Activated naive CD8-positive, alpha-beta T cell treated with anti-CD3 and anti-CD28 coated beads, Interleukin-2, amount 10 ng/mL, durations not matched to agents 7 days and 5 days (primary cell): Measurements from ENCODE around the gene GPR108. TPM values are rescaled to one million over a fixed set of nuclear protein-coding genes. Genes with fewer than 3 reads are reported as not detected.
"Not testable (repeated sequence)": the region's sequence is repeated elsewhere in the genome, so short reads cannot be mapped to it uniquely, and the experiment has no call there.

Experiments
- ATAC-seq: fragments of 150-1000 bp; cut with Tn5 transposase; one replicate; pipeline ENCODE4 v1.10.0; 2021; ENCODE audit warnings: low read depth, moderate library complexity
- POLR2A ChIA-PET: fragments of 350-600 bp; sonication (Branson Sonifier 250); formaldehyde crosslinking; loops from one replicate; lab custom pipeline; 2021; ENCODE audit warnings: antibody characterized with exemption; lab: Charles Lee
- DNase-seq: peaks from one replicate; pipeline ENCODE4 v3.0.0; 2021
- H3K27ac Mint-ChIP-seq: one replicate; pipeline ENCODE4 v1.8.0; 2022; ENCODE audit warnings: mild to moderate bottlenecking, mixed read lengths
- H3K27me3 Mint-ChIP-seq: one replicate; pipeline ENCODE4 v1.8.0; 2022; ENCODE audit warnings: mild to moderate bottlenecking, moderate library complexity, mixed read lengths
- H3K36me3 Mint-ChIP-seq: one replicate; pipeline ENCODE4 v1.8.0; 2021; ENCODE audit warnings: mild to moderate bottlenecking, mixed read lengths
- H3K4me1 Mint-ChIP-seq: one replicate; pipeline ENCODE4 v1.8.0; 2021; ENCODE audit warnings: mixed read lengths
- H3K4me3 Mint-ChIP-seq: one replicate; pipeline ENCODE4 v1.8.0; 2022; ENCODE audit warnings: mild to moderate bottlenecking, moderate library complexity, mixed read lengths
- H3K9me3 Mint-ChIP-seq: one replicate; pipeline ENCODE4 v1.8.0; 2021; ENCODE audit warnings: mixed read lengths
- total RNA-seq, 2 experiments: library from RNA; stranded (reverse); gene quantifications; one replicate each; pipeline ENCODE4 v1.2.3, GENCODE V29; 2021

The GPR108 gene
- total RNA-seq, result 10 to 100 TPM; 82.8 to 91.7 TPM

DNA sequence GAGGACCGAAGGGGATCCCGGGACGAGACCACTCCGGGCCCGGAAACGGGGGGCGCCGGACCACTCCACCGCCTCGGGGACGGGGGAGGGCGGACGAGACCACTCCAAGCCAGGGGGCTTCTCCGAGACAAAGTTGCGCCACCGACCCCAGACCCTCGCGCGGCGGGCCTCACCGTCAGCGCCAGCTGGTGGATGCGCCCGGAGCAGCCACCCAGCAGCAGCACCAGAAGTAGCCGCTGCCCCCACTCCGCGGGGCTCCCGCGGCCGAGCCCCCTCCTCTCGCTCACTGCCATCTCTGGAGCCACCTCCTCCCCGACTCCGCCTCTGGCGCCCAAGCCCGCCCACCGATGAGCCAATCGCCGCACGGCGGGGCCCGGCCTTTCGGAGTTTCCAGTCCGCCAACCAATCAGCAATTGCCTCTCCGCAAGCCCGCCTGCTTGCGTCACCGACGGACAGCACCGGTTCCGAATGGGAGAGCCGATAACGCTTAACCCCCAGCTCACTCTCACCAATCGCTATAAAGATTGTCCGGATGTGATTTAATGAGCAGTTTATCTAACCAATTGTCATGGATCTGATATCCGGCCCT is at the start of gene GPR108:
TSS of gene GPR108 (minus strand) at position 297 of the 589 bp plus-strand sequence. CDS start at position 293, 4 bp downstream.
- Mint-ChIP-seq H3K27me3 (no peaks in the 10 kb centered on the region), H3K36me3 (peaks cover 11% of the 10 kb centered on the region), H3K9me3 (no peaks in the 10 kb centered on the region), H3K4me3 (peak within 1 kb of the TSS; percentile 98), H3K4me1 (peaks cover 26% of the 10 kb centered on the region), H3K27ac (peak within 1 kb of the TSS; percentile 100)
- ATAC-seq, result peak; percentile 78
- peak; percentile 99 for DNase-seq
- POLR2A ChIA-PET, result interaction anchor here (0.7 to 4.3 kb wide), 18 partner anchors 24 to 364 kb away, joined by 3 to 23 read pairs (median 8); partner anchors contain the start of genes SH2D3A, TNFSF14 and VAV1

DNA sequence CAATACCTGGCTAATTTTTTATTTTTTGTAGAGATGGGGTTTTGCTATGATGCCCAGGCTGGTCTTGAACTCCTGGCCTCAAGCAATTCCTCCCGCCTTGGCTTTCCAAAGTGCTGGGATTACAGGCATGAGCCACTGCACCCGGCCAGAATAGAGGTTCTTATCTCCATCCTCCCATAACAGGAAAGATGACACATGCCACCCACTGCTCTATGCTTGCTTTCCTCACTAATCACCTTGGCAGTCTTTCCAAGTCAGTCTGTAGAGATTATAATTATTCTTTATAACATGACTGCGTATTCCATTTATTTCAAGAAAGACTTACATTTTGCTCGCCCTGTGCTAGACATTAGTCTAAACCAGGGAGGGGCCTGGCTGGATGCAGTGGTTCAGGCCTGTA is 41.8 kb upstream of the GPR108 start:
- Mint-ChIP-seq H3K27me3 (no peaks in the 10 kb centered on the region), H3K36me3 (peaks cover 51% of the 10 kb centered on the region), H3K9me3 (peaks cover 5% of the 10 kb centered on the region), H3K4me3 (no peak overlapping the region), H3K4me1 (peaks cover 46% of the 10 kb centered on the region), H3K27ac (peak overlapping the region; percentile 21)
- POLR2A ChIA-PET, result no interaction called here
- no peak for ATAC-seq
- DNase-seq, result no peak

DNA sequence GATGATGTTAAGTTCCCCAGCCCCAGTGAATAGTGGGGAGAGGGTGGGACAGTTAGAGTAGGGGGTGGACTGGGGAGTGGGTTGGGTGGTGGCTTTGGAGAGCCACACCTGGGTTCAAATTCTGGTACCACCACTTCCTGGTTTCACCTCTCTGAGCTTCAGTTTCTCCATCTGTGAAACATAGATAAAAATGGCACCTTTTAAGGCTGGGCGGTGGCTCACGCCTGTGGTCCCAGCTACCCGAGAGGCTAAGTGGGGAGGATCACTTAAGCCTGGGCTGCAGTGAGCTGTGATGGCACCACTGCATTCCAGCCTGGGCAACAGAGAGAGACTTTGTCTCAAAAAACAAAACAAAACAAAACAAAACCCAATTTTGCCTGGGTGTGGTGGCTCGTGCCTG is 41.0 kb upstream of the GPR108 start:
- Mint-ChIP-seq H3K27me3 (no peaks in the 10 kb centered on the region), H3K27ac (peak overlapping the region; percentile 78), H3K36me3 (peaks cover 53% of the 10 kb centered on the region), H3K4me3 (peak overlapping the region; percentile 53), H3K9me3 (peaks cover 5% of the 10 kb centered on the region), H3K4me1 (peaks cover 43% of the 10 kb centered on the region)
- POLR2A ChIA-PET, result no interaction called here
- DNase-seq (no peak), ATAC-seq (peak; percentile 18)

DNA sequence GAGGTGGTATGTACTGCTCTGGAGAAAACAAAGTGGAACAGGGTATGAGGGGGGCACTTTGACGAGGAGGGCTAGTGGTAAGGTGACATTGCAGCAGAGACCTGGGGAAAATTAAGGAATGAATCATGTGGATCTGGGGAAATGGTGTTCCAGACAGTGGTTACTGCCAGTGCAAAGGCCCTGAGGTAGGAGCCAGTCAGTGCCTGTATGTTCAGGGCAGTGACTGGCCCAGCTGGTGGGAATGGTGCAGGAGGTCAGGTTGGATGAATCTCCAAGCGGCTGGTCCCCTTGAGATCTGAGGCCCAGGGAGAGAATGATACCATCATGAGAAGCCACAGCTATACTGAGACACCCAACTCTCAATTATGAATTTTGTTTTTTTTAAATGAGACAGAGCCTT is 40.1 kb upstream of the GPR108 start:
- peaks cover 5% of the 10 kb centered on the region for H3K9me3 Mint-ChIP-seq
- H3K4me1 Mint-ChIP-seq, result peaks cover 43% of the 10 kb centered on the region
- no peaks in the 10 kb centered on the region for H3K27me3 Mint-ChIP-seq
- DNase-seq, result no peak
- H3K4me3 Mint-ChIP-seq, result no peak overlapping the region
- peaks cover 54% of the 10 kb centered on the region for H3K36me3 Mint-ChIP-seq
- POLR2A ChIA-PET, result no interaction called here
- peak overlapping the region; percentile 59 for H3K27ac Mint-ChIP-seq
- no peak for ATAC-seq

DNA sequence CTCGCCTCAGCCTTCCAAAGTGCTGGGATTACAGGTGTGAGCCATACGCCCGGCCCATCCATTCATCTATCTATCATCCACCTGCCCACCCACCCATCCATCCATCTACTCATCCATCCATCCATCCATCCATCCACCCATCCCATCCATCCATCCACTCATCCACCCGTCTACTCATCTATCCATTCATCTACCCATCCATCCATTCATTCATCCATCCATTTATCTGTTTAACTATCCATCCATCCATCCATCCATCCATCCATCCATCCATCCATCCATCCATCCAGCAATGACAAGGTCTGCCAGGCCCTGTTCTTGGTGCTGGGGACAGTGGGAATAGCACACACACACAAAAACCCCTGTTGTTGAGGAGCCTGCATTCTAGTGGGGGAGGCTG is 39.6 kb upstream of the GPR108 start:
- H3K4me1 Mint-ChIP-seq, result peaks cover 47% of the 10 kb centered on the region
- H3K36me3 Mint-ChIP-seq, result peaks cover 54% of the 10 kb centered on the region
- H3K27me3 Mint-ChIP-seq, result no peaks in the 10 kb centered on the region
- peak overlapping the region; percentile 35 for H3K4me3 Mint-ChIP-seq
- H3K27ac Mint-ChIP-seq, result peak overlapping the region; percentile 59
- POLR2A ChIA-PET, result no interaction called here
- ATAC-seq (no peak), DNase-seq (no peak)
- peaks cover 5% of the 10 kb centered on the region for H3K9me3 Mint-ChIP-seq

DNA sequence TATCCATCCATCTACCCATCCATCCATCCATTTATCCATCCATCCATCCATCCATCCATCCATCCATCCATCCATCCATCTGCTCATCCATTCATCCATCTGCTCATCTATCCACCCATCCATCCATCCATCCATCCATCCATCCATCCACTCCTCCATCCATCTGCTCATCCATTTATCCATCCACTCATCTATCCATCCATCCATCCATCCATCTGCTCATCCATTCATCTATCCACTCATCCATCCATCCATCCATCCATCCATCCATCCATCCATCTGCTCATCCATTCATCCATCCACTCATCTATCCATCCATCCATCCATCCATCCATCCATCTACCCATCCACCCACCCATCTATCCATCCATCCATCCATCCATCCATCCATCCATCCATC is 38.7 kb upstream of the GPR108 start:
- peak overlapping the region; percentile 28 for H3K4me3 Mint-ChIP-seq

DNA sequence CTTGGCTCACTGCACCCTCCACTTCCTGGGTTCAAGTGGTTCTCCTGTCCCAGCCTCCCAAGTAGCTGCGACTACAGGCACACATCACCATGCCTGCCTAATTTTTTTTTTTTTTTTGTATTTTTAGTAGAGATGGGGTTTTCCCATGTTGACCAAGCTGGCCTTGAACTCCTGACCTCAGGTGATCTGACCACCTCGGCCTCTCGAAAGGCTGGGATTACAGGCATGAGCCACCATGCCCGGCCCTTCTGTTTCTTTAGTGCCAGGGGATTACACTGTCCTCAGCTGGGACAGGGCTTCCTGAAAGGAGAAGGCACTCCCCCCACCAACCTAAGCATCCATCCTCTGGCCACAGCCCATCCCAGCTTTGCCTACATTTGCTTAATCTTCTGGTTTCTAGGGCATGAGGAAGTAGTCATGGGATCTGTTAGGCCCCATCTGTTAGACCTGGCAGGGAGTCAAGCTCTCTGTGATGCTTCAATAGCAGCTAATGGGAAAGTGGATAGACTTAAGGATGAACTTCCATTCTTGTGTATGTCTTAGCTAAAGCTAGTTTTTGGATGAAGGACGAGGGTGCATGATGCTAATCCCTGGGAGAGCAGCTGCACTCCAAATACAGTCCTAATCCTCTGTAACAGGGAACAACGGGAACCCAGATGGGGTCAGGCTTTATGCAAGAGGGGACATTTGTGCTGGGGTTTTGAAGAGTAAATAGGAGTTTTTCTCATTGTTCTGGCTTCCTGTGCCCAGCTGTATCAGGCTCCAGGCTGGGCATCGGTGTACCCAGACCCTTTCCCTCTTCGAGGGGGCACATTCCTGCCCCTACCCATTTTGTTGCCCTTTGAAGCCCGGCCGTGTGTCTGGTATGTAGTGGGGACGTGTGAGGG is 37.7 kb upstream of the GPR108 start:
- Mint-ChIP-seq H3K27ac (peak overlapping the region; percentile 58), H3K36me3 (peaks cover 42% of the 10 kb centered on the region), H3K4me3 (peak overlapping the region; percentile 63), H3K27me3 (no peaks in the 10 kb centered on the region), H3K9me3 (peaks cover 5% of the 10 kb centered on the region), H3K4me1 (peaks cover 45% of the 10 kb centered on the region)
- ATAC-seq (no peak), DNase-seq (no peak)
- POLR2A ChIA-PET, result interaction anchor here (1.3 to 6.8 kb wide), 2 partner anchors 26 to 39 kb away, joined by 3 to 88 read pairs; no protein-coding TSS in a partner anchor

More for the DNA sequence above, 38.7 kb upstream of the GPR108 start:
- not testable (repeated sequence) for DNase-seq, H3K27ac Mint-ChIP-seq, ATAC-seq, H3K27me3 Mint-ChIP-seq, H3K9me3 Mint-ChIP-seq
- POLR2A ChIA-PET, result interaction anchor here (6.8 kb wide), 1 partner anchor 25 kb away, joined by 88 read pairs; no protein-coding TSS in a partner anchor
- peaks cover 47% of the 10 kb centered on the region for H3K4me1 Mint-ChIP-seq
- H3K36me3 Mint-ChIP-seq, result peaks cover 48% of the 10 kb centered on the region

DNA sequence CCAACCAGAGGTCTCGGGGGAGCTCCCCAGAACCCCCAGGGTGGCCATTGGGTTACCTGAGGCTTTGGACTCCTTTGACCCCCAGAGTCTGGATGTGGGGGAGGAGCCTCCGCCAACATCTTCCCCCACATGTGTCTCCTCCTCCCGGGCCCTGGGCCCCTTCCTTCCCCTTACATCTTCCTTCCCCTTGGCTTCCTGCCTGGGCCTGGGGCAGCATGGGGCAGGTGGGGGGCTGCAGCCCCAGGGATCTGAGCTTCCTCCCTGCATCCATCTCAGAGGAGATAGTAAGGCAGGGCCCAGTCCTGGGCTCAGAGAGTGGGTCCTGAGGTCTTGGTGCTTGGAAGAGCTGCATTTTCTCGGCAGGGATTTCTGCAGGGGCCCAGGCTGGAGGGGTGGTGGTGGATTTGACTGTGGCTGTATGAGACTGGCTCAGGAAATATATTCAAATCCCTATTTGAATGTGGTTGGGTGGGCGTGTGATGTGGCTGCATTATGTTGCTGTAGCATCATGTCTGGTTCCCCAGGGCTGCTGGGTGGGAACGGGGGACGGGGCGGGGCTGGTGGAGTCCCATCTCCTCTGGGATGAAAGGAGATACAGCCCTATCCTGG is 36.0 kb upstream of the GPR108 start:
- POLR2A ChIA-PET, result interaction anchor here (0.5 to 6.8 kb wide), 12 partner anchors 9 to 314 kb away, joined by 3 to 88 read pairs (median 4); partner anchors contain the start of genes GPR108, SLC25A23 and ZNF557

DNA sequence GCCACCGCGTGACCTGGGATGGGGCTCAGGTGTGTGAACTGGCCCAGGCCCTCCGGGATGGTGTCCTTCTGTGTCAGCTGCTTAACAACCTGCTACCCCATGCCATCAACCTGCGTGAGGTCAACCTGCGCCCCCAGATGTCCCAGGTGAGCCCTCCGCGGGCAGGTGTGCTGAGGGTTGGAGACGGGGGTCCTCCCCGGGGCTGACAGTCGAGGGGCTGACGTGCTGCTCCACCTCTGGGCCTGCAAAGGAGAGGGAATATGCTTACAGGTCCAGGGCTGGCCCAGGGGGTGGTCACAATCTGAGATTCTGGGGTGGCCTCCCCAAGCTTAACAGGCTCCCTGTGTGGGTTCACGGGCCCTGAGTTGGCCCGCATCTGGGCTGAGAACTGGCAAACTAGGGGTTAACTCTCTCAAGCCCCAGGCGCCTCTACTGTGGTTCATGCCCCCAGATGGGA is 35.5 kb upstream of the GPR108 start:
- ATAC-seq (no peak), DNase-seq (no peak)
- Mint-ChIP-seq H3K27me3 (no peaks in the 10 kb centered on the region), H3K4me3 (peak overlapping the region; percentile 98), H3K27ac (peak overlapping the region; percentile 93), H3K9me3 (peaks cover 5% of the 10 kb centered on the region), H3K36me3 (peaks cover 35% of the 10 kb centered on the region), H3K4me1 (peaks cover 47% of the 10 kb centered on the region)
- POLR2A ChIA-PET, result interaction anchor here (0.7 to 6.8 kb wide), 12 partner anchors 12 to 313 kb away, joined by 3 to 88 read pairs (median 6); partner anchors contain the start of genes GPR108, SLC25A23 and ZNF557

More for the DNA sequence above, 36.0 kb upstream of the GPR108 start:
- Mint-ChIP-seq H3K4me1 (peaks cover 47% of the 10 kb centered on the region), H3K27me3 (no peaks in the 10 kb centered on the region), H3K4me3 (peak overlapping the region; percentile 98), H3K27ac (peak overlapping the region; percentile 93), H3K9me3 (peaks cover 5% of the 10 kb centered on the region), H3K36me3 (peaks cover 41% of the 10 kb centered on the region)
- DNase-seq (peak; percentile 67), ATAC-seq (peak; percentile 40)

DNA sequence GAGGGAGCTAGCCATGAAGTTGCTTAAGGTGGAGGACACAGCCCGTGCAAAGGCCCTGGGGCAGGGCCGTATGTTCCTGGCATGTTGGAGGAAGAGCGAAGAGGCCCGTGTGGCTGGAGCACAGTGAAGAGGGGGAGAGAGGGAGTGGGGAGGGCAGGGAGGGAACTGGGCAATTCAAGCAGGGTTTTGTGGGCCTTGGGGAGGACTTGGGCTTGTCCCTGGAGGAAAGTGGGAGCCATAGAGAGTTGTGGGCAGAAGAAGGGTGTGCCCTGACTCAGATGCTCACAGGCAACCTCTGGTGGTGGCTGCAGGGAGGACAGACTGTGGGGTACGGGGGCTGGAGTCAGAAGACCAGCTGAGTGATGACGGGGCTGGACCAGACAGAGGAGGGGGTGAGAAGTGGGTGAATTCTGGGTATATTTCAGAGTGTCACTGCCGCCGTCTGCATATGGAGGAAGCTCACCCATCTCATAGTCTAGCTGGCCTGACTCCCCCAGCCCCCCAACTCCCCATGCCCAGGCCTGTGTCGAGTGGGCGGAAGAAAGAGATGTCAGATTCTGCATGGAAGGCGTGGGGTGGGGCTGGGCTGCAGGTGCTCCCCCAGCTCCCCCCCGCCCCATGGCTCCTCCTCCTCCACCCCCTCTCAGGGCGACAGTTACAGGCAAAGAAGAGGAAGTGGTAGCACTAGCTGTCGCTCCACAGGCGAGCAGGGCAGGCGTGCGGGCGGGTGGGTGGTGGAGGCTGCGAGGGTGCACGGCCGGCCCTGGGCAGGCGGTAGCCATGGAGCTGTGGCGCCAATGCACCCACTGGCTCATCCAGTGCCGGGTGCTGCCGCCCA is 34.9 kb upstream of the GPR108 start, which contains the start of gene VAV1:
TSS of gene VAV1 (plus strand) at position 681 of the 838 bp plus-strand sequence. CDS start at position 781, 100 bp downstream.
- DNase-seq (peak; percentile 79), ATAC-seq (peak; percentile 66)
- H3K4me1 Mint-ChIP-seq, result peaks cover 46% of the 10 kb centered on the region
- peak within 1 kb of the TSS; percentile 93 for H3K27ac Mint-ChIP-seq
- H3K9me3 Mint-ChIP-seq, result peaks cover 5% of the 10 kb centered on the region
- H3K4me3 Mint-ChIP-seq, result peak within 1 kb of the TSS; percentile 98
- peaks cover 30% of the 10 kb centered on the region for H3K36me3 Mint-ChIP-seq
- POLR2A ChIA-PET, result interaction anchor here (0.6 to 6.8 kb wide), 17 partner anchors 11 to 411 kb away, joined by 3 to 88 read pairs (median 4); partner anchors contain the start of genes CLPP, GPR108, SLC25A23 and TNFSF14
- H3K27me3 Mint-ChIP-seq, result no peaks in the 10 kb centered on the region

DNA sequence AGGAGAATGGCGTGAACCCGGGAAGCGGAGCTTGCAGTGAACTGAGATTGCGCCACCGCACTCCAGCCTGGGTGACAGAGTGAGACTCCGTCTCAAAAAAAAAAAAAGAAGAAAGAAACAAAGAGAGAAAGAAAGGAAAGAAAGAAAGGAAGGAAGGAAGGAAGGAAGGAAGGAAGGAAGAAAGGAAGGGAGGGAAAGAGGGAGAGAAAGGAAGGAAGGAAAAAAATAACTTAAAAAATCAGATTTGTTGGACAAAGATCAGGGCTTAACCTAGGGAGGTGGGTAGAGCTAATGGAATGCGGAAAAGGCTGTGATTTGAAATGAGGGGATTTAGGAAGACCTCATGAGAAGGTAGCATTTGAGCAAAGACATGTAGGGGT is 34.3 kb upstream of the GPR108 start:
- H3K9me3 Mint-ChIP-seq, H3K27me3 Mint-ChIP-seq, ATAC-seq, DNase-seq: not testable (repeated sequence)
- peaks cover 24% of the 10 kb centered on the region for H3K36me3 Mint-ChIP-seq
- H3K27ac Mint-ChIP-seq, result peak overlapping the region; percentile 93
- POLR2A ChIA-PET, result interaction anchor here (0.8 to 6.8 kb wide), 7 partner anchors 19 to 411 kb away, joined by 3 to 88 read pairs (median 6); partner anchors contain the start of genes CLPP, GPR108 and TNFSF14
- H3K4me3 Mint-ChIP-seq, result peak overlapping the region; percentile 53
- H3K4me1 Mint-ChIP-seq, result peaks cover 45% of the 10 kb centered on the region
